Skeletal muscle tissue (tissue), 4 donors: ENCODE results near the gene PNLIPRP3. TPM values are rescaled to one million over a fixed set of nuclear protein-coding genes. Genes with fewer than 3 reads are reported as not detected.

Experiments used
- H3K27ac ChIP-seq: one replicate; pipeline ENCODE4 v1.7.0; 2013; ENCODE audit warnings: mild to moderate bottlenecking, low read depth, low read length, inconsistent platforms
- H3K27me3 ChIP-seq, 3 donors: one replicate each; pipeline ENCODE4 v1.7.0; 2013; ENCODE audit warnings: low read length in 3 of 3; ENCODE audit not compliant: control insufficient read depth in 3 of 3, insufficient read depth in 3 of 3
- H3K36me3 ChIP-seq, 3 donors: one replicate each; pipeline ENCODE4 v1.7.0; 2013; ENCODE audit warnings: low read length in 3 of 3; ENCODE audit not compliant: control insufficient read depth in 3 of 3, insufficient read depth in 3 of 3
- H3K4me1 ChIP-seq, 3 donors: one replicate each; pipeline ENCODE4 v1.7.0; 2013; ENCODE audit warnings: low read length in 3 of 3, mild to moderate bottlenecking in 3 of 3; ENCODE audit not compliant: control insufficient read depth in 3 of 3, insufficient read depth in 3 of 3
- H3K4me3 ChIP-seq, 3 donors: one replicate each; pipeline ENCODE4 v1.7.0; 2013; ENCODE audit warnings: low read length in 3 of 3
- H3K9ac ChIP-seq, 3 donors: one replicate each; pipeline ENCODE4 v1.7.0; 2013; ENCODE audit warnings: low read length in 3 of 3, mild to moderate bottlenecking in 3 of 3, moderate library complexity in 2 of 3, low read depth in 1 of 3
- H3K9me3 ChIP-seq, 3 donors: one replicate each; pipeline ENCODE4 v1.7.0; 2013; ENCODE audit warnings: low read length in 3 of 3; ENCODE audit not compliant: control insufficient read depth in 3 of 3
- total RNA-seq: library from RNA; depleted of rRNA; stranded (reverse); fragments of >200 nt; gene quantifications from one replicate; pipeline ENCODE4 v1.2.3, GENCODE V29; 2014
- donor health status: Osteomylitis.

PNLIPRP3 gene
- total RNA-seq, 1 donor from 2014 or later: under 0.01 TPM

DNA sequence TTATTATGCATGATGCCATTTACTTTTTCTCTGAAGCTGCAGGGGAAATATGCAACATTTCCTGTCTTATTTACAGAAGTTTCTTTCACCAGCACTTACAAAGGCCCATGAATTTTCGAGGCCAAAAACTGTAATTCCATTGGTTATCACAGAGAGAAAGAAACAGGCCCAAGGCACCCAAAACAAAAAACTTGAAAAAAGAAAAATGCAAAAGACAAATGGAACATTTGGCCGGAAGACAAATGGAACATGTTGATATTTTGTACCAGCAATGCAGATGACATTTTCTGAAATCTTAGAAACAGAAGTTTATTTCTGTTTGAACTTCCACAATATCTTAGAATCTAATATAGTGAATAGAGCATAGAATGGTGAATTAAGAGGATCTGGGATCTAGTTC lies 61.8 kb downstream of the PNLIPRP3 start:
- H3K4me1 ChIP-seq: no peaks in the 10 kb centered on the region
- no peak overlapping the region for H3K27ac ChIP-seq
- H3K9me3 ChIP-seq: no peaks in the 10 kb centered on the region
- H3K36me3 ChIP-seq: no peaks in the 10 kb centered on the region
- H3K4me3 ChIP-seq: no peak overlapping the region
- H3K27me3 ChIP-seq: no peaks in the 10 kb centered on the region
- H3K9ac ChIP-seq: no peak overlapping the region

DNA sequence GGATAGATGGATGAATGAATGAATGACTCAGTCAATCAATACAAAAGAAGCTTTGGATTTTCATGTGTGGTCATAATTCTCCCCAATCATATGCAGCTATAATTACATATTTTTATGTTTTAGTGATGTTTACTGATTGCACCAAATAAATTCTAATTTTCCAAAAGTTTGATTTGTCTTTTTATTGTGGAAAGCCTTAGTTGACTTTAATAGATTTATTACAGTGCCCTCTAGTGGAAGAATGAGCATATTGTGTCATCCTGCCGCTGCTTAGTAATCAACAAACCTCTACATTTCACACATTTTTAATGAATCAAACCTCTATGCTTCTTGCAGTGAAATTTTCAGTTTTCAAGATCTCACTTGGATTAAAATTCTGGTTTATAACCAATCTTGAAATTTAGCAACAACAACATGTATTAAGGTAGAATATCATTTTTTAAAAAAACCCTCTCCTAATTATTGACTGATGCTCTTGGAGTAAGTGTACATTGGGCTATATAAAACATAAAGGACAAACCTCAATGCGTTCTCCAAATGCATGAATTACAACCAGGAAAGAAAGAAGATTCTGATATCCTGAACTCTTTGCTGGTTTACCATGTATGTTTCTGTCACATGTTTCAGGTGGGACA lies 62.5 kb downstream of the PNLIPRP3 start:
- H3K9ac ChIP-seq: no peak overlapping the region
- H3K27ac ChIP-seq: no peak overlapping the region
- no peaks in the 10 kb centered on the region for H3K27me3 ChIP-seq
- H3K4me3 ChIP-seq: no peak overlapping the region
- no peaks in the 10 kb centered on the region for H3K9me3 ChIP-seq
- H3K36me3 ChIP-seq: no peaks in the 10 kb centered on the region
- H3K4me1 ChIP-seq: no peaks in the 10 kb centered on the region

DNA sequence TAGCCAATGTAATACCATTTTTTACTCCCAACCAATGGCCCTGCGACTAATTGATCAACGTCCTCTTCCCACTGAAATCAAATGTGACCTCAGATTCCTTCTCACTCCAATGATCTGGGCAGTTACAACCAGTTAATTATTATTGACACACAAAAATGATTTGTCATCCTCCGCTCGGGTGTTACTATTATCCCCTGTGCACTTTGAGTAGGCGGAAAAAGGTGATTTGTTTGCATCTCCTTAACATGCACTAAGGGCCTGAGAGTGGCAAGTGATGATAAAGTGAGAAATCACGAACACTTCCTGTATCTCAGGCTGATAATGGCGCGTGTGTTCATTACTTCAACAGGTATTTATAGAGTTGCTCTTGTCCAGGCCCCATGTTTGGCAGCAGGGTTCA lies 77.1 kb downstream of the PNLIPRP3 start:
- H3K4me1 ChIP-seq: no peaks in the 10 kb centered on the region
- H3K36me3 ChIP-seq: no peaks in the 10 kb centered on the region
- no peak overlapping the region for H3K4me3 ChIP-seq
- no peaks in the 10 kb centered on the region for H3K9me3 ChIP-seq
- no peaks in the 10 kb centered on the region for H3K27me3 ChIP-seq
- no peak overlapping the region for H3K27ac ChIP-seq
- no peak overlapping the region for H3K9ac ChIP-seq

DNA sequence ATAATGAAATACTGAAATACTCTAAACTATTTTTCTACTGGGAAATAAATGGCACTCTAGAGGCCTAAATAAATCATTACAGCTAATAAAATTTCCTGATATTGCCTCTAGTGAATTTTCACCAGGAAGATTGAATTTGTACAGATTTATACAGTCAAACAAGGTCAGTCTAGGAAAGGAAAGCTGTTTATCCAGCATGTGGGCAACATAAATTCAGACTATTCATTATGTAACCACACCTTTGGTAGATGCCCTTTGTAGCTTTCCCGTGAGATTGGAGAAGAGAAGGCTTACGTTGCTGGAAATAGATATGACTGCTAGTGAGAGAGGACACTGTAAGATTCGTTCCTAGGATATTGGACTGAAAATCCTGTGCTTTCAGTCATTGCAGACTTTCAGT lies 82.9 kb downstream of the PNLIPRP3 start:
- H3K27ac ChIP-seq: no peak overlapping the region
- H3K9ac ChIP-seq: no peak overlapping the region
- no peaks in the 10 kb centered on the region for H3K36me3 ChIP-seq
- H3K4me3 ChIP-seq: no peak overlapping the region
- no peaks in the 10 kb centered on the region for H3K9me3 ChIP-seq
- no peaks in the 10 kb centered on the region for H3K27me3 ChIP-seq
- H3K4me1 ChIP-seq: no peaks in the 10 kb centered on the region

DNA sequence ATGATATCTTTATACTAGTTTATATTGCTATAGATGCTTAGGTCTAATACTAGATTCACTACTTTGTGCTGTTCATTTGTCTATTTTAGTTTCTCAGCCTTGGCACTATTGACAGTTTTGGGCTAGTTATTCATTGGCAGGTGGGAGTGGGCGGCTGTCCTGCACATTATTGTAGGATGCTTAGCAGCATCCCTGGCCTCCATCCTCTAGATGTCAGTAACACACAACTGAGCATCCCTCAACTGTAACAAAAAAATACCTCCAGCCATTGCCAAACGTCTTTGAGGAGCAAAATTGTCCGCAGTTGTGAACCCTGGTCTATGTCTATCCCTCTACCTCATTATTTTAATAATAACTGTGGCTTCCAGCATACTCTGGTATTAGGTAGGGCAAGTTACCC lies 83.7 kb downstream of the PNLIPRP3 start:
- H3K9me3 ChIP-seq: no peaks in the 10 kb centered on the region
- H3K4me3 ChIP-seq: no peak overlapping the region
- no peaks in the 10 kb centered on the region for H3K27me3 ChIP-seq
- no peak overlapping the region for H3K27ac ChIP-seq
- no peak overlapping the region for H3K9ac ChIP-seq
- no peaks in the 10 kb centered on the region for H3K36me3 ChIP-seq
- H3K4me1 ChIP-seq: no peaks in the 10 kb centered on the region

DNA sequence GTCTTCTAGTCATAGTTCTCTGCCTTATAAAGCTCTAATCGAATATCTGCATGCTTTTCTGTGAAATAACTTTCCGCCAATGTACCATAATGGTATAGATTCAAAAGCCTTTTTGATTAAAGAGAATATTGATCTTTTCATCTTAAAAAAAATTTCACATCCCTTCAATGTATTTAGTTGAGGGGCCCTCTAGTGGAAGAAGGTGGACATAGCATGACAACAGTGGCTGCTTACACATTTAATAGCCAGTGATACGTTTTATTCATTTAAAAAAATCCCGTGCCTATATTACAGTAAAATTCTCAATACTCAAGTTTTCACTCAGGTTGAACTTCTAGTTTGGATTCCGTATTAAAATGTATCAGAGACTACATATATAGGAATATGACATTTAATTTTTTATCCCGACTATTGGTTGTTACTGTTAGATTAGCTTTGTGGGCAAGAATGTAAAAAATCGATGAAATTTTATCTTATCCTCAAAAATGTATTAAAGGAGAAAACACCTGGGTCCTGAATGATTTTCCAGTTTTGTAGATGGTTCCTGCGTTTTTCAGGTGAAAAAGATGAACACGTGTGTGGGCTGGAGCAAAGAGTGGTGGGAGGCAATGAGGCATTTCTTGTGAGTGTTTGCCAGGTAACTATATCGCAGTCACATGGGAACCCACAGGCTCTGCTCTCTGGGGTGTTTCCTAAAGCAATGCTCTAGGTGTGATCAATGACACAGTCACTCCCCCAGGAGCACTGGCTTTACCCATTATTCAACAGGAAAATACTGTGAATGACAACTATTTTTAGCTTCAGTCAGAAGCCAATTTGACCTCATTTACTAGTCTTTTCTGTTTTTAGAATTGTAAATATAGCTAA lies 94.0 kb downstream of the PNLIPRP3 start:
- H3K4me1 ChIP-seq: no peaks in the 10 kb centered on the region
- H3K4me3 ChIP-seq: no peak overlapping the region
- H3K27me3 ChIP-seq: no peaks in the 10 kb centered on the region
- no peak overlapping the region for H3K27ac ChIP-seq
- no peaks in the 10 kb centered on the region for H3K36me3 ChIP-seq
- no peaks in the 10 kb centered on the region for H3K9me3 ChIP-seq
- H3K9ac ChIP-seq: no peak overlapping the region

DNA sequence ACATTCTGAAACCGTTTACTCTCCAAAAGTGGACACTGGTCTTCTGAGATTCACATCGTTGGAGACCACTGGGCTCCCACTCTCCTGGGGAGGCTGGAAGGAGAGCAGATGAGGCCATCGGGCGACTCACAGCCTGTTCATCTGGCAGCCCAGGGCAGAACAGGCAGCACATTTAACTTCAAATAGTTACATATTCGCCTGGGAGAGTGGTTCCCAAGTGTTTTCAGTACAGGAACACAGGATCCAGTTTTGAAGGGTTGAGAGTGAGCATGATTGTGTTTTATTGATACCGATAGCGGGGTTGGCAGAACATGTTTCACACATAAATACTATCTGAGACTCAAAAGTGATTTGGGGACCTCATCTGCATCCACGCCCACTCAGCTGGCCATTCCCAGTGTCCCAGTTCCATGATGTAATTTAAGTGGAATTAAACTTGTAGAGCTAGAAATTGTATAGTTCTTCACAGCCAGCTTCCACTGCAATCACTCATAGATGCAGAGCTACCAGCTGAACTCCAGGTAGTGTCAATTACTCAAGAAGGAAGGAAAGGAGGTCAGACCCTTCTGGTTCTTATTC lies 95.2 kb downstream of the PNLIPRP3 start:
- Histone ChIP-seq H3K4me3 (no peak overlapping the region), H3K27me3 (no peaks in the 10 kb centered on the region), H3K27ac (no peak overlapping the region), H3K4me1 (no peaks in the 10 kb centered on the region), H3K9me3 (no peaks in the 10 kb centered on the region), H3K9ac (no peak overlapping the region), H3K36me3 (no peaks in the 10 kb centered on the region)

DNA sequence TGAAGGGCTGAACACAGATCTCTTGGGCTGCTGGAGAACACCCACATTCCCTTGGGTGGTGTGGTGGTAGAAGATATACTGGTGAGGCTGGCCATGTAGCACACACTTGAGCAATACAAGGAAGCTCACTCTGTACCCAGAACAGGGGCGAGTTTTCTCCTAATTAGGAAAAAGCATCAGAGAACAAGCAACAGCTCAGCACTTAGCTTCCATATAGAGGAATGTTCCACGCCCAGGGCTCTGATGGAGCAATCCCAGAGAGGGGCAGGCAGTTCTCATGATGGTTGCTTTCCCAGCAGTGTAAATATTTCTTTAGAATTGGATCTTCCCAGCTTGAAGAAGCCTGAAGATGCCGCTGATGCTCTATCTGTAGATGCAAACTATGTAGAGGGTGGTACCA lies 97.1 kb downstream of the PNLIPRP3 start:
- Histone ChIP-seq H3K4me1 (no peaks in the 10 kb centered on the region), H3K27ac (no peak overlapping the region), H3K9ac (no peak overlapping the region), H3K27me3 (no peaks in the 10 kb centered on the region), H3K9me3 (no peaks in the 10 kb centered on the region), H3K36me3 (no peaks in the 10 kb centered on the region), H3K4me3 (no peak overlapping the region)

DNA sequence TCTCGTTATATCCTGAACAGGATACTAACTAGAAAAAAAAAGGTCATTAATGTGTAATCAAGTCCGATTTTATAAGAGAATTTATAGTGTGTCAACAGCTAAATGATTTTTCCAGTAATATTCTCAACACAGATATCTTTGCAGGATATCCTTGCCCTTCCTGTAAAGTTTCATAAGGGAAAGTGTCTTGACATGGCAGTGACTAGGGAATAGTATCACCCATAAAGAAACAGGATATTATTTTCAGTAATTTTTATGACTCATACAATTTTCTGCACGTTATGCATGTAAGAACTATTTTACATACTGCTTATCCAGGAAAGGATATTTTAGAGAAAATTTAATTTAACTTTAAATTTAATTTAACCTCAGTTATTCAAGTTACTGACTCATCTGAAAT lies 98.6 kb downstream of the PNLIPRP3 start:
- no peaks in the 10 kb centered on the region for H3K36me3 ChIP-seq
- no peak overlapping the region for H3K4me3 ChIP-seq
- no peak overlapping the region for H3K9ac ChIP-seq
- H3K27me3 ChIP-seq: no peaks in the 10 kb centered on the region
- H3K27ac ChIP-seq: no peak overlapping the region
- H3K9me3 ChIP-seq: no peaks in the 10 kb centered on the region
- H3K4me1 ChIP-seq: no peaks in the 10 kb centered on the region
